Neural crest cell (in vitro differentiated cells): ENCODE measurements around the gene DNAH14. TPM values are rescaled to one million over a fixed set of nuclear protein-coding genes. Genes with fewer than 3 reads are reported as not detected.
A peak's percentile ranks its signal among the peaks of the same experiment; 100 is the strongest.
"Not testable (repeated sequence)": the region's sequence is repeated elsewhere in the genome, so short reads cannot be mapped to it uniquely, and the experiment has no call there.

ENCODE experiments used
- DNase-seq: peaks from one replicate; pipeline ENCODE4 v3.0.0; 2021; ENCODE audit warnings: low read depth, mixed read lengths, low spot score
- H3K27ac Mint-ChIP-seq: one replicate; pipeline ENCODE4 v1.8.0; 2021; ENCODE audit warnings: mild to moderate bottlenecking, mixed read lengths; ENCODE audit not compliant: unreplicated experiment
- H3K27me3 Mint-ChIP-seq: 2 replicates; pipeline ENCODE4 v1.8.0; 2021; ENCODE audit warnings: low read depth, mild to moderate bottlenecking, mixed read lengths
- H3K36me3 Mint-ChIP-seq: 2 replicates; pipeline ENCODE4 v1.8.0; 2021; ENCODE audit warnings: low read depth, mild to moderate bottlenecking, mixed read lengths
- H3K4me1 Mint-ChIP-seq: 2 replicates; pipeline ENCODE4 v1.8.0; 2021; ENCODE audit warnings: mixed read lengths
- H3K4me3 Mint-ChIP-seq: one replicate; pipeline ENCODE4 v1.8.0; 2021; ENCODE audit warnings: mild to moderate bottlenecking, mixed read lengths
- H3K9me3 Mint-ChIP-seq: 2 replicates; pipeline ENCODE4 v1.8.0; 2021; ENCODE audit warnings: mixed read lengths
- CTCF ChIP-seq: fragments of 200-600 bp; sonication (generic); conservative IDR thresholded peaks from 2 replicates; pipeline ENCODE4 v1.5.0; 2021; ENCODE audit warnings: antibody characterized with exemption, mild to moderate bottlenecking
- total RNA-seq: library from RNA; stranded (reverse); gene quantifications from 2 replicates; pipeline ENCODE4 v1.2.1, GENCODE V29; 2021

Gene DNAH14
- total RNA-seq, 1 donor from 2014 or later: 31.0 TPM

DNA sequence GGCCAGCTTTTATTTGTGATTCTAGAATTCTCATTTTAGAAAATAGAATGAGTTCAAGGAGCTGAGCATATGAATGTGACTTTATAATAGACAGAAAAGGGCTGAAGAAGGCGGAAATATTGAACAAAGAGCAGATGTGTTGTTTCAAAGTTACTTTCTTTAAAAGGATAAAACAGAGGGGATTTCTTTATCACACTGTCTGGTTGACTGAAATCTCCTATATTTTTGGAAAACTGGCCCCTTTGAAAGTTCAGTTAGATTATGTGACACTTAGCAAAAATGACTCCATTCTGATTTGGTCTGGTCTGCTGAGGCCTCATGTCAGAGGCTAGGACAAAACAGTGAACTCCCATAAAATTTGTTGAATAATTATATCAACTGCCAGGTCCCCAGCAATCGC is 46.4 kb upstream of the DNAH14 start:
- peaks cover 2% of the 10 kb centered on the region for H3K36me3 Mint-ChIP-seq
- no peak overlapping the region for H3K27ac Mint-ChIP-seq
- H3K4me1 Mint-ChIP-seq: peaks cover 24% of the 10 kb centered on the region
- peaks cover 12% of the 10 kb centered on the region for H3K9me3 Mint-ChIP-seq
- no peak for DNase-seq
- no peaks in the 10 kb centered on the region for H3K27me3 Mint-ChIP-seq
- no peak overlapping the region for H3K4me3 Mint-ChIP-seq
- TF ChIP-seq CTCF: no peak

DNA sequence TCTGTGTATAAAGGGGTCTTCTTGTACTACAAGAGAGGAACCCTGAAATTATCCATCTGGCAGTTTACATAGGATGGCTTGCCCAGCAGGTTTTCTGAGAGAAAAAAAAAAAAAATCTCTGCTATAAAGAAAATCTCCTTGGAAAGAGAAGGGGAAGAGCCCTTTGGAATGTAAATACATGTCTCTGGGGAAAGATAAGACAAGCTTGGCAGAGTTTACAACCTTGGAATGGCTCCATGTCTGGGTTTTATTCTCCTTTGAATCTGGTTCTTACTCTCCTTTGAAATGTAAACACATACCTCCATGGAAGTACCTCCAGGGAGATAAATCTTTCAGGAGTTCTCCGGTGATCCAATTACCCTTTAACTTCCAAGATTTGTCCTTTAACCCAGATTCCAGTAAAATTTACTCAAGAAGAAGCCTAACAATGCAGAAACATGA is 45.1 kb upstream of the DNAH14 start:
- Mint-ChIP-seq H3K27ac (no peak overlapping the region), H3K4me3 (no peak overlapping the region), H3K36me3 (peaks cover 2% of the 10 kb centered on the region), H3K4me1 (peaks cover 19% of the 10 kb centered on the region), H3K27me3 (no peaks in the 10 kb centered on the region), H3K9me3 (peaks cover 12% of the 10 kb centered on the region)
- no peak for TF ChIP-seq CTCF
- DNase-seq: no peak

GRCh38 chr1:224885376-224885775 is 44.1 kb upstream of the DNAH14 start:
- not testable (repeated sequence) for H3K27me3 Mint-ChIP-seq, DNase-seq, H3K4me3 Mint-ChIP-seq, H3K4me1 Mint-ChIP-seq, H3K36me3 Mint-ChIP-seq
- Mint-ChIP-seq H3K27ac (peak overlapping the region; percentile 29), H3K9me3 (peaks cover 12% of the 10 kb centered on the region)

GRCh38 chr1:224894915-224895314 is 34.6 kb upstream of the DNAH14 start:
- no peak overlapping the region for H3K4me3 Mint-ChIP-seq
- H3K27me3 Mint-ChIP-seq: no peaks in the 10 kb centered on the region
- H3K4me1 Mint-ChIP-seq: no peaks in the 10 kb centered on the region
- H3K36me3 Mint-ChIP-seq: no peaks in the 10 kb centered on the region
- H3K9me3 Mint-ChIP-seq: peaks cover 6% of the 10 kb centered on the region
- peak; percentile 48 for TF ChIP-seq CTCF
- DNase-seq: no peak
- no peak overlapping the region for H3K27ac Mint-ChIP-seq

DNA sequence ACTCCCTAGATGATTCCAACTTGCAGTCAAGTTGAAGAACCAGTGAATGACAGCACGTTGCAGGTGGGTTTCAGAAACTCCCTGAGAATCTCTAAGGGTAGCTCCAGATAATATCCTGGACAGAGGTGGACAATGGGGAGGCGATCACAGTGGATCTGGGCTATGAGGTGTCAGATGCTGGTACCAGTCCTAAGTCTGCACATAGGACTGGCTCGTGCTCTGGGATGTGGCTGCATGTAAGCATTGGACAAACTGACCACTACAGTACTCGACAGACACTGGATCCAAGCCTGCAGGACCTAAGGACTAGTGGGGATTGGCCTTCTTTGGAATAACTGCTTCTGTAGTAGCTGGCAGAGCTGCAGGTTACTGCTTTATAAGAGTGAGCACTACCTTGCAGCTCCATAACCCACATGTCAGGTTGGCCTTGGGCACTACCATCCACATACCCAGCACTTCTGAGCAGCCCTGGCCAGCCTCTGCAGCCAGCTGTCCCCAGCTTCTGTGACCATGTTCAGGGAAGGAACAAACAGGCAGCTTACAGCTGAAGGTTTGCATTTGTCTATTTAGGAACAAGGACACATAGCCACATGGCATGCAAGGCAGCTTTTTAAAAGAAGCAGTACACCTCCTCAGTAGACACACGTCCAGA is 33.2 kb upstream of the DNAH14 start:
- no peak for TF ChIP-seq CTCF
- H3K27me3 Mint-ChIP-seq: no peaks in the 10 kb centered on the region
- no peak overlapping the region for H3K4me3 Mint-ChIP-seq
- no peak overlapping the region for H3K27ac Mint-ChIP-seq
- no peaks in the 10 kb centered on the region for H3K4me1 Mint-ChIP-seq
- peaks cover 6% of the 10 kb centered on the region for H3K9me3 Mint-ChIP-seq
- no peaks in the 10 kb centered on the region for H3K36me3 Mint-ChIP-seq
- DNase-seq: no peak

DNA sequence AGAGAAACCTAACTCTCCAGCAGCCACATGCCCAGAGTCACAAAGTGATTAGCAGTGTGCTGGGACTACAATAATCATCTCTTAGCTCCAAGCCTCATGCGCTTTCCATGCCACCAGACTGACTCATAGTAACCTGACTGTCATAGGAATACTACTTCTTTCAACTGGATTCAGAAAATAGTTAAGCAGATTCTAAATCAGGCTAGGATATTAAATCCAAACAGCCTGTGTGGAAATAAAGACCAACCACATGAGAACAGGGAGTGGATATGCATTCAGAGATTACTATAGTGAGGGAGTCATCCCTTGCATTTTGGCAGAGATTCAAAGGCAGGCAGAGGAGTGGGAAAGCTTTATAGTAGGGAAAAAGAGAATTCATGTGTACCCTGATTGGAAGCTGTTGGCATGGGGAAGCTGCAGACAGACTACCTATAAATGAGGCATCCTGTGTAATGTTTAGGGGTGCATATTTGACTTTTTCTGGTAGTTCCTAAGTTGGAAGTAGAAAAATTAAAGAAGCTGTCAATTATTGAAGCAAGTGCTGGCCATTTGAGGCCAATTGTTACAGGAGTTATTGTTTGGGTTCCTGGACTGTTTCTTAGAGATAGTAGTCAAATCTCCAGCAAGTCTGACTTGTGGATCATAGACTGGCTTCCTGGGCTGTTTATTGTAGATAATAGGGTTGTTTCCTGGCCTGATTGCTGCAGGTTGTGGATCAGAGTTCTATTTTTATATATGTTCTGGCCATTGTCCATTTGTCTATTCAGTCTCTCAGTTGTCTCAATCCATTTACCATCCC is 31.7 kb upstream of the DNAH14 start:
- Mint-ChIP-seq H3K27me3 (peaks cover 3% of the 10 kb centered on the region), H3K36me3 (no peaks in the 10 kb centered on the region), H3K27ac (no peak overlapping the region), H3K4me3 (no peak overlapping the region), H3K9me3 (peaks cover 6% of the 10 kb centered on the region), H3K4me1 (no peaks in the 10 kb centered on the region)
- TF ChIP-seq CTCF: no peak
- DNase-seq: no peak
